ENCODE measurements around the gene DES. TPM values are rescaled to one million over a fixed set of nuclear protein-coding genes. Genes with fewer than 3 reads are reported as not detected.

The DES gene
- total and polyA plus RNA-seq, 2 donors from 2014 or later, result 30.0 to 74.2 TPM

- no peak for DNase-seq
- no peaks in the 10 kb centered on the region for H3K36me3 ChIP-seq (ENCODE audit: control insufficient read depth in 2 of 3, insufficient read depth in 3 of 3, low read length in 3 of 3)
- no peaks in the 10 kb centered on the region for H3K27me3 ChIP-seq (ENCODE audit: control insufficient read depth, insufficient read depth, low read length)
- H3K27ac ChIP-seq (ENCODE audit: low read depth in 2 of 2, low read length in 2 of 2), result no peak overlapping the region
- no peak for FAIRE-seq
- no peak overlapping the region for H3K4me3 ChIP-seq (ENCODE audit: low read length in 3 of 3)
- H3K4me1 ChIP-seq (ENCODE audit: control insufficient read depth in 2 of 3, insufficient read depth in 2 of 3, low read depth in 1 of 3, low read length in 3 of 3), result no peaks in the 10 kb centered on the region
- TF ChIP-seq CTCF (IDR thresholded peaks at IDR 0.05; ENCODE audit: borderline replicate concordance, extremely low read depth, insufficient read depth), result no peak
- H3K9ac ChIP-seq (ENCODE audit: low read length in 3 of 3), result no peak overlapping the region
- intact Hi-C loops (cut with DNase I), result no loop called here
- no peaks in the 10 kb centered on the region for H3K9me3 ChIP-seq (ENCODE audit: control insufficient read depth in 2 of 3, insufficient read depth in 1 of 3, low read length in 3 of 3)
Measured at GRCh38 chr2:219396863-219397457, 21.2 kb upstream of the DES start.

GRCh38 chr2:219398721-219399363 is 19.3 kb upstream of the DES start:
- peak in 1 of 5 donors; percentile 33 for DNase-seq
- Histone ChIP-seq H3K27ac (ENCODE audit: low read depth in 2 of 2, low read length in 2 of 2) (no peak overlapping the region), H3K4me1 (ENCODE audit: control insufficient read depth in 2 of 3, insufficient read depth in 2 of 3, low read depth in 1 of 3, low read length in 3 of 3) (no peaks in the 10 kb centered on the region), H3K27me3 (ENCODE audit: control insufficient read depth, insufficient read depth, low read length) (no peaks in the 10 kb centered on the region), H3K36me3 (ENCODE audit: control insufficient read depth in 2 of 3, insufficient read depth in 3 of 3, low read length in 3 of 3) (no peaks in the 10 kb centered on the region), H3K9me3 (ENCODE audit: control insufficient read depth in 2 of 3, insufficient read depth in 1 of 3, low read length in 3 of 3) (no peaks in the 10 kb centered on the region), H3K4me3 (ENCODE audit: low read length in 3 of 3) (no peak overlapping the region), H3K9ac (ENCODE audit: low read length in 3 of 3) (no peak overlapping the region)
- no peak for FAIRE-seq
- no peak for TF ChIP-seq CTCF (IDR thresholded peaks at IDR 0.05; ENCODE audit: borderline replicate concordance, extremely low read depth, insufficient read depth)
- intact Hi-C loops (cut with DNase I), result no loop called here

- FAIRE-seq, result no peak
Measured at GRCh38 chr2:219399716-219400478, 18.3 kb upstream of the DES start.

More at GRCh38 chr2:219399716-219400478, 18.3 kb upstream of the DES start:
- Histone ChIP-seq H3K27me3 (ENCODE audit: control insufficient read depth, insufficient read depth, low read length) (no peaks in the 10 kb centered on the region), H3K4me3 (ENCODE audit: low read length in 3 of 3) (no peak overlapping the region), H3K9ac (ENCODE audit: low read length in 3 of 3) (no peak overlapping the region), H3K36me3 (ENCODE audit: control insufficient read depth in 2 of 3, insufficient read depth in 3 of 3, low read length in 3 of 3) (no peaks in the 10 kb centered on the region), H3K27ac (ENCODE audit: low read depth in 2 of 2, low read length in 2 of 2) (no peak overlapping the region), H3K9me3 (ENCODE audit: control insufficient read depth in 2 of 3, insufficient read depth in 1 of 3, low read length in 3 of 3) (no peaks in the 10 kb centered on the region), H3K4me1 (ENCODE audit: control insufficient read depth in 2 of 3, insufficient read depth in 2 of 3, low read depth in 1 of 3, low read length in 3 of 3) (no peaks in the 10 kb centered on the region)
- peak in 1 of 5 donors; percentile 37 for DNase-seq
- intact Hi-C loops (cut with DNase I), result loop anchor here (10.0 kb wide), 1 partner anchor 135 kb away; no protein-coding TSS in a partner anchor
- TF ChIP-seq CTCF (IDR thresholded peaks at IDR 0.05; ENCODE audit: borderline replicate concordance, extremely low read depth, insufficient read depth), result no peak

Measured in kidney (tissue), 14 donors.